Stimulated activated CD4-positive, alpha-beta T cell treated with anti-CD3 and anti-CD28 coated beads, Interleukin-15, amount 100 ng/mL, for 48 hours (primary cell): ENCODE data around the gene PAPOLB.

Experiments
- DNase-seq, 2 donors: peaks; one replicate each; pipeline ENCODE4 v3.0.0-alpha.2; 2020; ENCODE audit warnings: low read depth in 2 of 2

The PAPOLB gene

DNA sequence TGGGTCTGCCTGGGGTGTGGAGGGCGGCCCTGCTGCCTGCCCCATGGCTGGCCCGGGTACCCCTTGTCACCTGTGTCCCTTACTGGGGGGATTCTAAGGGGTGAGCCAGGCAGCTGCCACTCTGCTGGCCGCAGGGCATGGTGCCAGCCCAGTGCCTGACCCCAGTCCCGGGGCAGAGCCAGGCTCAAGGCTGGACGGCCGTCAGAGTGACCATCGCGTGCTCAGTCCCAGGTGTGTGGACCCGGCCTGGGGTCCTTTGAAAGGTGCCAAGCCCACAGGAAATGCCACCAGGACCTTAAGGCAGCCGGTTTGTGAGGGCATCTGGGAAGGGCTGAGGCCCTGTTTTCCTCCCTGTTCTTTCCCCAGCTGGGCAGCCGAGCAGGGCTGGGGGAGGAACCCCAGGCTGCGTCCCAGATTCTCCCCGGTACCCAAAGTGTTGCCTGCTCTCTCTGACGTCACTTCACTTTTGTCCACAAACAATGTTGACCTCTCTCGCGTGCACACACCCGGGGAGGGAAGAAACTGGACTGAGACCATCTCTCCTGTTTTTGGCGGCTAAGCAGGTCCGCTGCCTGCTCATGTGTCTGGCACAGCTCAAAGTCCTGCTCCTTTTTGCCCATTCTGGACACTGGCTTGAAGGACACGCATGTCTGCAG is 37.6 kb downstream of the PAPOLB start:
- DNase-seq = no peak

- DNase-seq = no peak
Measured at GRCh38 chr7:4823441-4824119, 38.2 kb downstream of the PAPOLB start.

DNA sequence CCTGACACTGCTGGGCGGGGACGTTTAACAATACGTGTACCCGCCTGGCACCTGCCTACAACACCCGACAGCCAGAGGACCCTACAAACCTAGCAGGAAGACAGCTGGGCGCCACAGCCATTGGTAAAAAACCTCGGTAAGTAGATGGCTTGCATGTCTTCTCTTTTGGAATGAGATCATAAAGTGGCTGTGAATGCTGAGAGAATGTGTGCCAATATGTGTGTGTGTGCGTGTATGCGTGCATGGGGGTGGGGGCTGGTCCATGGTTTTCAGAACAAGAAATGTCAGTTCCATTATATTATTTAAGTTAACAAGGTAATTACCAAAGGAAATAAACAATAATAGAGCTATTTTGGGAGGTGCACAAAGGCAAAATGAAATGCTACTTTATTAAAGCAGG is 39.2 kb downstream of the PAPOLB start:
- no peak for DNase-seq

- no peak for DNase-seq
Measured at GRCh38 chr7:4820967-4821471, 40.8 kb downstream of the PAPOLB start.

DNA sequence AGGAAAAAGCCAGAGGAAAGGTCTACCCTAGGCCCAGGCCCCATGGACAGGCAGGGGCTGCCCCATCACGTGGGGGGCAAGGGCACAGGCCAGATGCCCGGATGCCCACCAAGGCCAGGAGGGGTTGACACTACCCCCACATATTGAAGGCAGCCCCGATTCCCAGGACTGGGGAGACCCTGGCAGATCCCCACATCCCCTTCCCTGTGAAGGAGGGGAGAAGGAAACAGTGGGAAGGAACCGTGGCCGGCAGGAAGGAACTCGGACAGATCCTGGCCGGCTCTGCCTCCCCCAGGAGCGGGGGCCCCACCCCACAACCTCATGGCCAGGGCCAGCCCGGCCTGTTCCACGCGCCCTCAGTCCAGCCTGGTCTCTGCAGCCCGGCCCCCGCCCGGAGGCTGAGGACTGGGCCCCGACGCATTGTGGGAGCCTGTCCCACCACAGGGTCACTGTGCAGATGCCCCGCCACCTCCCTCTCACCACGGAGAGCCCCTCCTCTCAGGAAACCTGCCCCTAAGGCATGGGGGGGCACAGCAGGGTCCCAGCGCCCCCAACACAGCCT is 41.3 kb downstream of the PAPOLB start:
- DNase-seq = no peak

DNA sequence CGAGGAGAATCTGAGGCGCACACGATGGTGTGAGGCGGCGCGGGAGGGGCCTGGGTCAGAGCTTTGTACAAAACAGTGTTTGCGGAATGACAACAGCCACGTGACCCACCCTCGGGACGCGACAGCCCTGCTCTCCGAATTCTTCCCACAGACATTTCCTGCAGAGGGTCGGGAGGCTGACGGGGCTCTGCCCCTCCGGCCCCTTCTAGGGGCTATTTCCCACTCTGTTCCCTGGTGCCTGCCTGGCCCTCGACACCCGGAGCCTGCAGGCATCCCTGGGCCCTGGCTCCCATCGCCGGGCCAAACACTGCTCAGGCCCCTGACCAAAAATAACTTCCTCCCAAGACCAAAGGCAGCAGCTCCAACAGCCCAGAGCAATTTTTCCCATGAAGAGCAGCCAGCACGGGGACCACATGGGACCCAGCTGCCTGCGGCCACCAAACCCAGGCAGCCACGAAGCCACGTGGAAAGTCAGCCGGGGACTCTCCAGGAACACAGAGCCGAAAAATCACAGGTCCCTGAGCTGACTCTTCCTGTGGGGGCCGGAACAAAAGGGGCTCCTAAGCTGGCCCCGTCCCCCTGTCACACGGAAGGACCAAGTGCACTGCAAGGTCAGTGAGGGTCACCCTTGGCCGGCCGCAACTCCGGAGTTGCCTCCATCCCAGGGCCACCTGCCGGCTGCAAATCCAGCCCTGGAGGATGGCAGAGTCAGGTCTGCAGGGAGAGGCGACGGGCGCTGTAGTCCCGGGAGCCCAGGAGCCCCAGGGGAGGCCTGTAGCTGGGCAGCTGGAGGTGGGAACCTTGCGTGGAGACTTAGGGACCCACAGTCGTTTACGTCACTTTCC is 42.0 kb downstream of the PAPOLB start:
- no peak for DNase-seq

- no peak for DNase-seq
Measured at GRCh38 chr7:4818000-4818794, 43.6 kb downstream of the PAPOLB start.

DNA sequence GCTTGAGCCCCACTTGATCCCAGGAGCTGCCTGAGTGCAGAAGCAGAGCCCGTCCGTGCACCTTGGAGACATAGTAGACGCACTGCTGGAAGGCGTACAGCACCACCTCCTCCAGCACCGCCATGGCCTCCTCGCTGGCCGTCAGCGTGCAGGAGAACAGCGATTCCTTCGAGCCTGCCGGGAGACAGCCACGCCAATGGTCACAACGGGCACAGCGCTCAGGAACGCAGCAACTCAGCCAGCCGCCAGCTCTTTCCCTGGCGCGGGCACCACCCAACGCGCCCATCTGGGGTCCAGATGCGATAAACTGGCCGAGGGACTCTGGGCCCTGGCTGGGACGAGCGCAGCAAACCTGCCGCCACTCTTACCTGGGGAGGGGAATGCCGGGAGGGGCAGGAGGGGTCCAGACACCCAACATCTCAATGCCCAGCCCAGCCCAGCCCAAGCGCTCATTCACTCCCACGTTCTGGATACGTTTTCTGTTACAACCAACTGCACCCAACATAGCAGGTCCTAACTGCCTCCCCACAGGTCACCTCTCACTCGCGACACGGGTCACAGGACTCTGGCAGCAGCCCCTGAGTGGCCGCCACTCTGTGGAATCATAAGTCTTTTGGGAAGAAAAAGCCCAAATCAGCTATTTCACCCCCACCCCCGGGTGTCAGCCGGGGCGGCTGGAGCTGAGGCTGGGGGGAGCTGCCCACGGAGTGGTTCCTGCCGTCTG is 44.5 kb downstream of the PAPOLB start:
- DNase-seq = no peak

DNA sequence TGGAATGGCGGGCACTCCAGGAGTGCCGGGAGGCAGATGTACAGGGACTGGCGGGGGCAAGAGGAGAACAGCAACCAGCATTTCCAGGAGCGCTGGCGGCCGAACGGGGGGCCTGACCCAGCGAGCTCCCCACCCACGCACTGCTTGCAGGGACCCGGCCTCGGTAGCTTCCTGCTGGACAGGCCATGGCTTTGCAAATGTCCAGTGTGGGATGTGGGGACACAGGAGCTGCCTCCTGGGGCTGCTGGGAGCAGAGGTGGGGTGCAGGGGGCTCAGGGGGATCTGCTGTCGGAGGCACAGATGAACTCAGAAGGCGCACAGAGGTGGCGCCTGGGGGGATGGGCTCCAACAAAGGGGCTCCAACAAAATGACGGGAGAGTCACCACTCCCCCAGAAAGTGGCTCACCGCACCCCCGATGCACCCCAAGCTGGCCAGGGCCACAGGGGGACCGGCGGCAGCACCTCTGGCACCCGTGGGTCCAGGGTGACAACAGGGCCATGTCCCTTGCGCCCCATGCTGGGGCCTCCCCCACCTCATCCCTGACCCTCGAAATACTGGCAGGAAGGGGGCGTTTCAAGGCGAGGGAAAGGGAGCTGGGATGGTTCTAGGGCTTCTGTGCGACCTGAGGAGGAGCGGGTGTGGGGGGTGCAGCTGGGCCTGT is 45.3 kb downstream of the PAPOLB start:
- DNase-seq = no peak

GRCh38 chr7:4815609-4816418 is 46.0 kb downstream of the PAPOLB start:
- no peak for DNase-seq

DNA sequence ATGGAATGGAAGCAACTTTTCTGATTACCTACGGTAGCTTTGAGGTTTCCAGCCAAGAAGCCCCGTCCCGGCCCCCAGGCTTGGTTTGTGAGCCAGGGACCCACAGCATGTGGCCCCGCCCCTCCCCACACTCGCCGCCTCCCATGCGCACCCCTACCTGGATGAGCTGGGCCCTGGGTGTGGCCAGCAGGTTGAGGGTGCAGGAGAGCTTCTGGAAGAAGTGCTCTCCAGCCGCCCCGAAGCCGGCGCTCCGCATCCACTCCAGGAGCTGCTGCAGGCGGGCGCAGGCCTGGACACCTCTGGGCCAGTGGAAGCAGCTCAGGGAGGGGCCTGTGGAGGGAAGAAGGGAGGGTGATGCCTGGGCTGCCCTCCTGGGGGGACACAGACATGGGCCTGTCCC is 46.7 kb downstream of the PAPOLB start:
- DNase-seq = no peak

GRCh38 chr7:4814433-4814832 is 47.4 kb downstream of the PAPOLB start:
- DNase-seq = no peak

DNA sequence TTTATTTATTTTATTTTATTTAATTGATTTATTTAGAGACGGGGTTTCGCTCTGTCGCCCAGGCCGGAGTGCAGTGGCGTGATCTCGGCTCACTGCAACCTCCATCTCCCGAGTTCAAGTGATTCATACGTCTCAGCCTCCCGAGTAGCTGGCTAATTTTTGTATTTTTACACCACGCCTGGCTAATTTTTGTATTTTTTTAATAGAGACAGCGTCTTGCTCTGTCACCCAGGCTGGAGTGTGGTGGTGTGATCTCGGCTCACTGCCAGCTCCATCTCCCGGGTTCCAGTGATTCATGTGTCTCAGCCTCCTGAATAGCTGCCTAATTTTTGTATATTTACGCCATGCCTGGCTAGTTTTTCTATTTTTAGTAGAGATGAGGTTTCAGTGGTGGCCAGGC is 52.2 kb downstream of the PAPOLB start:
- no peak for DNase-seq

- DNase-seq = no peak
Measured at GRCh38 chr7:4809091-4809591, 52.7 kb downstream of the PAPOLB start.

DNA sequence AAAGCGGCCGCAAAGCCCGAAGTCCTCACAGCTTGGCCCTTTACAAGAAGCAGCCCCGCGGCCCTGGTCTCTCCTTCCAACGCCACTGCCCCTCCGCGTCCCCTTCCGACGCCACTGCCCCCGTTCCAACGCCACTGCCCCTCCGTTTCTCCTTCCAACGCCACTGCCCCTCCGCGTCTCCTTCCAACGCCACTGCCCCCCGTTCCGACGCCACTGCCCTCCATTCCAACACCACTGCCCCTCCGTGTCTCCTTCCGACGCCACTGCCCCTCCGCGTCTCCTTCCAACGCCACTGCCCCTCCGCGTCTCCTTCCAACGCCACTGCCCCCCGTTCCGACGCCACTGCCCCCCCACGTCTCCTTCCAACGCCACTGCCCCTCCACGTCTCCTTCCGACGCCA is 53.3 kb downstream of the PAPOLB start:
- no peak for DNase-seq

- no peak for DNase-seq
Measured at GRCh38 chr7:4808026-4808425, 53.8 kb downstream of the PAPOLB start.
